ENCODE measurements around the gene ADORA1.
A peak's percentile ranks its signal among the peaks of the same experiment; 100 is the strongest.

Gene ADORA1

DNA sequence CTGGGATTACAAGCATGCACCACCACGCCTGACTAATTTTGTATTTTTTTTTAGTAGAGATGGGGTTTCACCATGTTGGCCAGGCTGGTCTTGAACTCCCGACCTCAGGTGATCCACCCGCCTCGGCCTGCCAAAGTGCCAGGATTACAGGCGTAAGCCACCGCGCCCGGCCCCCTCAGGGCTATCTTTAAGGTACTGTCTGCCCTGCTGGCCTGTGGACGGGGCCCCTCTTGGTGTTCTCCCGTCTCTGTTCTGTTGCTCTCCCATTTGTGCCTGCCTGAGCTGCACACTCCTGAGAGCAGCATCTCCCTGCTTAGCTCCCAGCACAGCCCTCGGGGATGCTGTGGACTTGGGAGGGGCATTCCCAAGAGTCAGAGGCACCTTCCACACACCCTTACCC lies 34.2 kb downstream of the ADORA1 start:
- no peak for DNase-seq

DNA sequence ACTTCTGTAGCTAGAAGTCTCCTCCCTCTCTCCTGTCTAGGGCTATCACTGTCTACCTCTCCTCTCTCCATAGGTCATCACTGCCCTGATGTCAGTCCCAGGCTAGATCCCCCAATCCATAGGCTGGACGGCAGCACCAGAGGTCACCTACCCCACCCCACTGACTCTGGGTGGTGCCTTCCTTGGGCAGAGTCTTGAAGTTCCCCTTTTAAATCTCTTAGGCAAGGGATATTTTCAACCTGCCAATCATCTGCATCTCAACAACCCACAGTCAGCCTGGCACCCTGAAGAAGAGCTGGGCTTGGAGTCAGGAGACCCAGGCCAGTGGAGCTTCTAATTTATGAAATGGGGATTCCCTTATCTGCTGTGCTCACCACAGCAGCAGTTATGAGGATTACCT lies 34.9 kb downstream of the ADORA1 start:
- DNase-seq, result no peak

DNA sequence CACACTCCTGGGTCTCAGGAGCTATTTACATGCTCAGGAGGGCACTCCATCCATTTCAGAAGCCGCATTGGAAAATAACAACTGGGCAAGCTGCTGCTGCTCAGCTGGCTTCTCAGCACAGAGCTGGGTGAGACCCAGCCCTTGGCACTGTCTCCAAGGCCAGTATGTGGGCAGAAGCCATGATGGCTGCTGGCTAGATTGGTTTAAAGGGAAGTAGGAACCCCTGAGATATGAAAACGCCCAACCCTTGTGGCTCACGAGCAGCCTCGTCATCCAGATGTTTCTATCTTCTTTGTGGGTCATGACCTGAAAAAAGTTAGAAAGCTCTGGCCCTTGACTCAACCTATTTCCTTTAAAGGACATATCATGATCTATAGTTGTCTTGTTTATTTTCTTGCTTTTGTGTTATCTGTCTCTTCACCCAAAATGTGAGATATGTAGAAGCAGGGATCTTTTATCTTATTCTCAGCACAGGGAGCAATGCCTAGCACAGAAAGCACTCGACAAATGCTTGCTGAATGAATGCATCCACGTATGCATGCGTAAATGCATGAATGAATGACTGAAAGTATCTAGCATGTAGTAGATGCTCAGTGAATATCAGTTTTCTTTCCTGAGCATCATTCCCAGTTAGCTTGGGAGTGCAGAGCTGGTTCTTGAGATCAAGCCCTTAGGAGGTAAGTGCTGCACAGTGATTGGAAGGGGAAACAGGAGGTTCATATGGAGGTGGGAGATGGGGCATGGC lies 36.5 kb downstream of the ADORA1 start:
- no peak for DNase-seq

- DNase-seq, result no peak
Observed at GRCh38 chr1:203165101-203165799, 37.7 kb downstream of the ADORA1 start.

- no peak for DNase-seq
Observed at GRCh38 chr1:203165800-203166161, 38.3 kb downstream of the ADORA1 start.

- no peak for DNase-seq
Observed at GRCh38 chr1:203166192-203166940, 38.8 kb downstream of the ADORA1 start.

DNA sequence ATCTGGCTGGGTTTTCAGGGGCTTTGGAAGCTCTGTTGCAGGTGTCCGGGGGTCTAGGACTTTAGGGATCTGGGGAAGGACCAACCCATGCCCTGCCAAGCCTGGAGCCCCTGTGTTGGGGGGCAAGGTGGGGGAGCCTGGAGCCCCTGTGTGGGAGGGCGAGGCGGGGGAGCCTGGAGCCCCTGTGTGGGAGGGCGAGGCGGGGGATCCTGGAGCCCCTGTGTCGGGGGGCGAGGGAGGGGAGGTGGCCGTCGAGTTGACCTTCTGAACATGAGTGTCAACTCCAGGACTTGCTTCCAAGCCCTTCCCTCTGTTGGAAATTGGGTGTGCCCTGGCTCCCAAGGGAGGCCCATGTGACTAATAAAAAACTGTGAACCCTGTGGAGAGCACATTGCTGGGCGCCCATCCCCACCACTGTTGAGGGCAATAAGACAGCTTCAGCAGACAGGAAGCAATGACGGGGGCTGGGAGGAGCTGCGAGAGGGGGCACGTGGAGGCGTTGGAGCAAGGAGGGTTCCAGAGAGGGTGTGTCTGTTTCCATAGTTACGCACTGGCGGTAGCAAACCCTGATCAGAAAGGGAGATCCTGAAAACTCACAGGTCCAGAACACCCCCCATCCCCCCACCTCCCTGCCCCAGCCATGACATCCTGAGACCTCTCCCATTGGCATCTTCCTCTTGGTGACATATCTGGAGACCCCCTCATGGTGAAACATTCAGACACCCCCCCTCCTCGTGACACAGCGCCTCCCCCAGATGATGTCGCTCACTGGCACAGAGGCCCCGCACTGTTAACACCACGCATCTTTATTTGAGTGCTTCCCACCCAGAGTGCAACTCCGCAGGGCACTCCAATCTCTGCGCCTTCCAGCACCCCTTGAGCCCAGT lies 39.7 kb downstream of the ADORA1 start:
- DNase-seq, result no peak

- no peak for DNase-seq
Observed at GRCh38 chr1:203167913-203168200, 40.3 kb downstream of the ADORA1 start.

- DNase-seq, result no peak
Observed at GRCh38 chr1:203168256-203168786, 40.8 kb downstream of the ADORA1 start.

DNA sequence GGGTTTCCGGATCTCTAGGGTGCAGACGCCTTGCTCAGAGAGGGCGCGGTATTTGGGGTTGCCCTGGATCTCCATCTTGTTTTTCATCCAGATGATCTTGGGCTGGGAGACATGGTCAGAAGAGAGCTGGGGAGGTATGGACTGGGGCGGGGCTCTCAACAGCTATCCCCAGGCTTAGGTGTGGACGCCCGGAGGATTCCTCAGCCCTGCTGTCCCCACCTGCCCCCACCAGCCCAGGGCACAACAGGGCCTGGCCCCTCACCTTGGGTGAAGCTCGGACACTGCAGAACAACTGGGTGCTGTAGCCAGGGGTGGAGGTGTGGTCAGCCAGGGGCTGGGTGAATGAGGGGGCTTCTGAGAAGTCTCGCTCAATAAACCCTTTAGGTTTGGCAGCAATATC lies 41.5 kb downstream of the ADORA1 start:
- no peak for DNase-seq

DNA sequence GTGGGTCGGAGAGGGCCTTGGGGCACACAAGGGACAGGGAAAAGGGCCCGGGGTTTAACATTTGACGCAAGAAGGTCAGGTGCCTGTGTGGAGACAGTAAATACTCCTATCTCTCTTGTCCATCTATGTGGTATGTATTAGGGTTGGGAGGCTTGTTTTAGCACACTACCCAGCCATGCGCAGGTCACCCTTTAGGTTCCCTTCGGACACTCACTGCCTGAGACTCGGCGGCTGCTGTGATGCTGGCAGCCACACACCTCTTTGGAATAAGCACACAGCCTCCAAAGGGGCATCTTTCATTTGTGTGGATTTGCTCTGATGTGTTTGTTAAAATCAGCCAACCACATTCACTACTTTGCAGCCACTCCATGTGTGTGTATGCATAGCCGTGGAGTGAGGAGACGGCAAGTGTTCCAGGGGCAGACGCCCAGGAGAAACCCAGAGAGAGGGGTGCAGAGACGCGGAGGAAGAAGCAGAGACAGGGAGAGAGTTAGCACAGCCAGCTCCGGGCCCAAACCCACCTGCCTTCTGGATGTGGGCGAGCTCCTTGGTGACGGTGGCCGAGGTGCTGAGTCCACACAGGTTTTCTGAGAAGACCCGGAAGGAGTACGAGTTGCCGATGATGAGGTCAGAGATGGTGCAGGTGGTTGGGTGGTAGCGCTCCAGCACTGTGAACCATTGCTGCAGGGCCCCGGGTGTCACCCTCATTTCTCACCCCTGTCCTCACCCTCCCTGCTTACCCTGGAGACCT lies 42.4 kb downstream of the ADORA1 start:
- no peak for DNase-seq

GRCh38 chr1:203170625-203171330 lies 43.3 kb downstream of the ADORA1 start:
- DNase-seq, result no peak

DNA sequence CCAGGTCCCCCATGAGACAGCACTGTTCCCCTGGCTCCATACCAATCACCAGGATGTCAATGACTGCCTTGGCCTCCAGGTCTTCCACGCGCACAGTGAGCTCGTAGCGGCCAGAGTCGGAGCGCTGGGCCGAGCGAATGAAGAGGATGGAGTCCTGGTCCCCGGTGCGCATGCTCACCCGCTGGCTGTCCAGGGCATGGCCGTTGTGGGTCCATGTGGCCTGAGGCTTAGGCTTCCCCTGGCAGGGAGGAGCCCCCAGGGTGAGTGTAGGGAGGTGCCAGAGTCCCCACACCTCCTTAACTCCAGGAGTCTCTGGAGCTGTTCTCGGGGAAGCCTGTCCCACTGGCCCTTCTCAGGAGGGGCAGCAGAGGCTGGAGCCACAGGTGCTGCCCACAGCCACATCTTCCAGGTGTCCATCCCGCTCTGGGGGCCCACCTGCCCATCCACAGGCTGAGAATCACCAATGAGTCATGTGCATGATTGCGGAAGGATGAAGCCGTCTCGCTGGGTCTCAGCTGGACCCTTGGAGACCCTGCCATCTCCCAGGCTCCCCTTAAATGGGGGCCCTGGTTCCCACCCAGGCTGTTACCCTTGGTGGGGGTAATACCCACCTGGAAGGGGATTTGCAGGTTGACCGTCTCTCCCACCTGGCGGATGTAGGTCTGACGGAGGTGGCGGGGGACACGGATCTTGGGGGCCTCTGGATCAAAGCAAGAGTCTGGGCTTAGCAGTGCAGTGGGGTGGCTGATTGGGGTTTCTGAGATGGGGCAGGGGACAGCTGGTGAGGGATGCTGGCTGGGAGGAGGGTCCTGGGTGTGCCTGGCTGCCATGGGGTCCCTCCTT lies 44.0 kb downstream of the ADORA1 start:
- DNase-seq, result no peak

- DNase-seq, result peak; percentile 37
Observed at GRCh38 chr1:203172184-203173010, 44.9 kb downstream of the ADORA1 start.

DNA sequence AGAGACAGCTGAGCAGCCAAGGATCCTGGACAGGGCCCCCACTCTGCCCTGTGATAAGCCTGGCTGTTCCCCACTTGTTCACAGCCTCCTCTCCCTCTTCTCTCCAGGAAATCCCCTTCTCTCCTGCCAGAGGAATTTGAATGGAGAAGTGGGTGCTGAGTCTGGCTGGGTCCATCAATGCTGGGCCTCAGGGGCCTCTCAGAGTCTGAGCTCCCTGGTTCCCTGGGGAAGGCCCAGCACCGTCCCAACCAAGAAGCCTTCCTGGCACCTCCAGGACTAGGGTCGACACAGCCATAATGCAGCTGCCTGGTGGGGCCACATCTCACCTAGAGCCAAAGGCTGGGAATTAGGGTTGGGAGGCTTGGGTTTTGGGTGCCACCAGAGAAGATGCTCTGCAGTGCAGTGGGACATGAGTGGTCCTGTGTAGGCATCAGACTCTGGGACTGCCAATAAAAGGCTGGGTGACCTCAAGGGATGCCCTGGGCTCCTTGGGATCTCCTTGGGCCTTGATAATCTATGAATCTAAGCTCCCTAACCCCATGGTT lies 45.6 kb downstream of the ADORA1 start:
- DNase-seq, result no peak

- no peak for DNase-seq
Observed at GRCh38 chr1:203173566-203173965, 46.0 kb downstream of the ADORA1 start.

GRCh38 chr1:203174324-203174985 lies 46.9 kb downstream of the ADORA1 start:
- DNase-seq, result no peak

DNA sequence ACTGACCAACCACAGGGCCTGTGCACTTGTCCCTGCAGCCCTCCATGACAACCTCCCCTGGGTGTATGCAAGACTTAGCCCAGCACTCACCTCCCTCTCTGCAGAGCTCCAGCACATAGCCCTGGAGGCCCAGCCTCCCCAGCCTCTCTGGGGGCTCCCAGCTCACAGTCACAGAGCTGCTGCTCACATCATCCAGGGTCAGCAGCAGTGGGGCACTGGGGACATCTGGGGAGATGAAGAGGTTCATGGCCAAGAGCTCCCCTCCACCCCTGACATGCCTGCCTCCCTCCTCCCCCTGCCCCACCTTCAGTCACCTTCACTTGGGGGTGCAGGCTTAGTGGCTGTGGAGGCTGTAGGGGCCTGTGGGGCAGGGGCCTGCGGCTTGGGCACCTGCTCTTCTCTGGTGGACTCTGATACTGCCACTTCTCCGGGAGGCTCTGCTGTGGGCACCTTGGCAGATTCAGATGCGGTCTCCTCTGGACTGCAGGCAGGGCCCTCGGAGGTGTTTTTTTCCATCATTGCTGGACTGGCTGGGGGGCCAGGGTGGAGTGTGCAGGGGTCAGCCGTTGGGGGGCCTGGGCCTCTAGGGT lies 47.8 kb downstream of the ADORA1 start, which contains the start of gene MYBPH:
Gene MYBPH, minus strand, starts transcription at position 590 of the 590 bp plus-strand sequence. Its CDS starts 71 bp downstream, at position 519.
- DNase-seq, result no peak

Data from T-helper 9 cell (primary cell).